ENCODE results near the gene BPIFB4. TPM values are rescaled to one million over a fixed set of nuclear protein-coding genes. Genes with fewer than 3 reads are reported as not detected.

BPIFB4 gene
- total and polyA plus RNA-seq, 4 donors = 0.25 TPM; not detected in 3

GRCh38 chr20:33076662-33077372 is 2.6 kb upstream of the BPIFB4 start:
- no peak overlapping the region for H3K9ac ChIP-seq (ENCODE audit: insufficient read depth in 1 of 2, low read length in 2 of 2)
- TF ChIP-seq CTCF (IDR thresholded peaks at IDR 0.05; ENCODE audit: control extremely low read depth, extremely low read depth) = no peak
- ATAC-seq (ENCODE audit: insufficient read depth, low FRiP score) (no peak), DNase-seq (no peak)
- 69 to 84% methylated on average over 6 of the region's 6 CpGs for WGBS, 2 donors
- peaks cover 0 to 8% (median 0%) of the 10 kb centered on the region in 3 donors for H3K27me3 ChIP-seq (ENCODE audit: control insufficient read depth in 3 of 3, insufficient read depth in 3 of 3, low read length in 2 of 3)
- no peak overlapping the region for H3K27ac ChIP-seq (ENCODE audit: low read depth in 1 of 2, low read length in 1 of 2)
- H3K36me3 ChIP-seq (ENCODE audit: control insufficient read depth in 4 of 4, insufficient read depth in 4 of 4, low read length in 4 of 4) = no peaks in the 10 kb centered on the region
- no peaks in the 10 kb centered on the region for H3K4me1 ChIP-seq (ENCODE audit: control insufficient read depth in 5 of 5, insufficient read depth in 5 of 5, low read length in 5 of 5)
- H3K9me3 ChIP-seq (ENCODE audit: control insufficient read depth in 4 of 4, insufficient read depth in 3 of 4, low read length in 3 of 4) = peaks cover 0 to 1% (median 0%) of the 10 kb centered on the region in 4 donors
- H3K4me3 ChIP-seq = no peak overlapping the region

GRCh38 chr20:33081411-33082154 is 2.1 kb downstream of the BPIFB4 start:
- Histone ChIP-seq H3K9me3 (ENCODE audit: control insufficient read depth in 4 of 4, insufficient read depth in 3 of 4, low read length in 3 of 4) (no peaks in the 10 kb centered on the region), H3K9ac (ENCODE audit: insufficient read depth in 1 of 2, low read length in 2 of 2) (no peak overlapping the region), H3K27me3 (ENCODE audit: control insufficient read depth in 3 of 3, insufficient read depth in 3 of 3, low read length in 2 of 3) (no peaks in the 10 kb centered on the region), H3K4me3 (no peak overlapping the region), H3K27ac (ENCODE audit: low read depth in 1 of 2, low read length in 1 of 2) (no peak overlapping the region), H3K36me3 (ENCODE audit: control insufficient read depth in 4 of 4, insufficient read depth in 4 of 4, low read length in 4 of 4) (no peaks in the 10 kb centered on the region), H3K4me1 (ENCODE audit: control insufficient read depth in 5 of 5, insufficient read depth in 5 of 5, low read length in 5 of 5) (no peaks in the 10 kb centered on the region)
- WGBS, 2 donors = 54 to 55% methylated on average over 7 of the region's 7 CpGs
- TF ChIP-seq CTCF (IDR thresholded peaks at IDR 0.05; ENCODE audit: control extremely low read depth, extremely low read depth) = no peak
- ATAC-seq (ENCODE audit: insufficient read depth, low FRiP score) = no peak
- no peak for DNase-seq

GRCh38 chr20:33082546-33082945 is 3.1 kb downstream of the BPIFB4 start:
- Histone ChIP-seq H3K27ac (ENCODE audit: low read depth in 1 of 2, low read length in 1 of 2) (no peak overlapping the region), H3K36me3 (ENCODE audit: control insufficient read depth in 4 of 4, insufficient read depth in 4 of 4, low read length in 4 of 4) (no peaks in the 10 kb centered on the region), H3K27me3 (ENCODE audit: control insufficient read depth in 3 of 3, insufficient read depth in 3 of 3, low read length in 2 of 3) (no peaks in the 10 kb centered on the region), H3K9ac (ENCODE audit: insufficient read depth in 1 of 2, low read length in 2 of 2) (no peak overlapping the region), H3K9me3 (ENCODE audit: control insufficient read depth in 4 of 4, insufficient read depth in 3 of 4, low read length in 3 of 4) (no peaks in the 10 kb centered on the region), H3K4me1 (ENCODE audit: control insufficient read depth in 5 of 5, insufficient read depth in 5 of 5, low read length in 5 of 5) (no peaks in the 10 kb centered on the region), H3K4me3 (no peak overlapping the region)
- TF ChIP-seq CTCF (IDR thresholded peaks at IDR 0.05; ENCODE audit: control extremely low read depth, extremely low read depth) = no peak
- ATAC-seq (ENCODE audit: insufficient read depth, low FRiP score) = no peak
- DNase-seq = no peak
- 64 to 90% methylated on average over 6 of the region's 6 CpGs for WGBS, 2 donors
